Trophoblast cell (in vitro differentiated cells and primary cell): Measurements from ENCODE around the gene GNPDA1.
A peak's percentile ranks its signal among the peaks of the same experiment; 100 is the strongest.

Experiments used
- DNase-seq, 2 donors: peaks; one replicate each; pipeline ENCODE4 v3.0.0-alpha.2; 2016
- H2AFZ ChIP-seq: 2 replicates; pipeline ENCODE4 v1.6.1; 2013; ENCODE audit warnings: low read length, moderate library complexity, mild to moderate bottlenecking; ENCODE audit not compliant: insufficient read depth, poor library complexity
- H2AK5ac ChIP-seq: 2 replicates; pipeline ENCODE4 v1.6.1; 2013; ENCODE audit warnings: mild to moderate bottlenecking, low read length
- H2BK120ac ChIP-seq: 2 replicates; pipeline ENCODE4 v1.6.1; 2013; ENCODE audit warnings: low read length, mild to moderate bottlenecking, moderate library complexity; ENCODE audit not compliant: insufficient read depth, poor library complexity
- H2BK12ac ChIP-seq: 2 replicates; pipeline ENCODE4 v1.6.1; 2013; ENCODE audit warnings: mild to moderate bottlenecking, low read length, moderate library complexity
- H2BK5ac ChIP-seq: 2 replicates; pipeline ENCODE4 v1.6.1; 2013; ENCODE audit warnings: low read length, low read depth, moderate library complexity, mild to moderate bottlenecking; ENCODE audit not compliant: poor library complexity
- H3K14ac ChIP-seq: 2 replicates; pipeline ENCODE4 v1.6.1; 2013; ENCODE audit warnings: mild to moderate bottlenecking, low read length
- H3K18ac ChIP-seq: 2 replicates; pipeline ENCODE4 v1.6.1; 2013; ENCODE audit warnings: mild to moderate bottlenecking, low read length
- H3K23ac ChIP-seq: 2 replicates; pipeline ENCODE4 v1.6.1; 2013; ENCODE audit warnings: low read length
- H3K27ac ChIP-seq: 2 replicates; pipeline ENCODE4 v1.5.1; 2013; ENCODE audit warnings: low read depth, mild to moderate bottlenecking, inconsistent platforms, low read length, moderate library complexity
- H3K27me3 ChIP-seq: 2 replicates; pipeline ENCODE4 v1.6.1; 2013; ENCODE audit warnings: inconsistent platforms, mild to moderate bottlenecking, low read length, moderate library complexity; ENCODE audit not compliant: insufficient read depth
- H3K36me3 ChIP-seq, 2 experiments: 1 replicate in 1 of 2; 2 replicates in 1 of 2; pipeline ENCODE4 v1.6.1; 2013; ENCODE audit warnings: low read length in 2 of 2, mild to moderate bottlenecking in 2 of 2, moderate library complexity in 1 of 2; ENCODE audit not compliant: insufficient read depth in 2 of 2, control insufficient read depth in 1 of 2
- H3K4ac ChIP-seq: 2 replicates; pipeline ENCODE4 v1.6.1; 2013; ENCODE audit warnings: low read depth, mild to moderate bottlenecking, low read length, moderate library complexity
- H3K4me1 ChIP-seq, 2 experiments: 1 replicate in 1 of 2; 2 replicates in 1 of 2; pipeline ENCODE4 v1.6.1; 2013; ENCODE audit warnings: low read length in 2 of 2, mild to moderate bottlenecking in 2 of 2, moderate library complexity in 1 of 2; ENCODE audit not compliant: insufficient read depth in 2 of 2, control insufficient read depth in 1 of 2
- H3K4me2 ChIP-seq: 2 replicates; pipeline ENCODE4 v1.6.1; 2013; ENCODE audit warnings: inconsistent platforms, mild to moderate bottlenecking, low read length, moderate library complexity
- H3K4me3 ChIP-seq: 2 replicates; pipeline ENCODE4 v1.5.1; 2013; ENCODE audit warnings: mild to moderate bottlenecking, low read depth, low read length, inconsistent platforms
- H3K79me1 ChIP-seq: one replicate; pipeline ENCODE4 v1.6.1; 2013; ENCODE audit warnings: low read length
- H3K79me2 ChIP-seq: 2 replicates; pipeline ENCODE4 v1.6.1; 2013; ENCODE audit warnings: low read length, mild to moderate bottlenecking; ENCODE audit not compliant: control insufficient read depth, insufficient read depth, poor library complexity
- H3K9ac ChIP-seq: 2 replicates; pipeline ENCODE4 v1.6.1; 2013; ENCODE audit warnings: mild to moderate bottlenecking, low read length
- H3K9me3 ChIP-seq: 2 replicates; pipeline ENCODE4 v1.6.1; 2013; ENCODE audit warnings: low read depth, mild to moderate bottlenecking, control low read depth, inconsistent platforms, low read length; ENCODE audit not compliant: insufficient read depth
- H4K12ac ChIP-seq: 2 replicates; pipeline ENCODE4 v1.6.1; 2013; ENCODE audit warnings: low read depth, mild to moderate bottlenecking, low read length, moderate library complexity
- H4K8ac ChIP-seq: 2 replicates; pipeline ENCODE4 v1.6.1; 2013; ENCODE audit warnings: low read depth, mild to moderate bottlenecking, low read length, moderate library complexity
- H4K91ac ChIP-seq: one replicate; pipeline ENCODE4 v1.6.1; 2013; ENCODE audit warnings: low read depth, mild to moderate bottlenecking, low read length, moderate library complexity
- WGBS: extraction: QIAGEN DNeasy Blood & Tissue Kit; methylation state at CpG from one replicate; pipeline ENCODE4 v1.1.7; 2013; ENCODE audit warnings: missing lambda C conversion rate; ENCODE audit not compliant: insufficient read length, insufficient coverage; ENCODE audit errors: extremely low coverage; 5-methylcytosine and 5-hydroxymethylcytosine counted together

GNPDA1 gene

DNA sequence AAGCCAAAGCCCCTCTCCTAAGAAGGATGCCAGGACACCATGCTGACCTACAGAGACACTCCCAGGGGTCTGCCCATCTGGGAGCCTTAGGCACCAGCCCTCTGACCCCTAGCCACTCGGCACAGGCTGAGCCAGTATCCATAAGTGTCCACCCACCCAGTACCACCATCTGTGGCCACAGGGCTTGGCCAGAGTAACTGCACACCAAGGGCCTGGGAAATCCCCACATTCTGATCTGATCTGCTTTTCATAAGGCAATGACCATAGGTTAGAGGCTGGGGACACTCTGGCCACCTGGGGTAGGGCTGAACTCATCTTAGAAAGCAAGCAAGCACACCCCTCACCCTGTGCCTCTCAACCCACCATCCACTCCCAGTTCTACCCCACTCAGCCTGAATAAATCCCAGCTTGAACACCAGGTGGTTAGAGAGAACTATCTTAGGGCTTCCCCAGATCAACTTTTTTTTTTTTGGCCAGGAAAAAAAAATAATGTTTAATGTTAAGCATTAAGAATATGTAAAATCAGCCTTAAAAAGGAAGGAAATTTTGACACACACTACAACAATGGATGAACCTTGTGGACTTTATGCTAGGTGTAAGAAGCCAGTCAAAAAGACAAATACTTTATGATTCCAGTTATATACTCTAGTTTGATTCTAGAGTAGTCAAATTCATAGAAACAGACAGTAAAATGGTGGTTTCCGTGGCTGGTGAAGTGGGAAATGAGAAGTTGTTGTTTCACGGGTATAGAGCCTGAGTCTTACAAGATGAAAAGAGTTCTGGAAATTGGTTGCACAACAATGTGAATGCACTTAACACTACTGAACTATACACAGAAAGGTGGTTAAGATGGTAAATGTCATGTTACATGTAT, 6.2 kb downstream of the GNPDA1 start:
- Histone ChIP-seq H4K8ac (no peak overlapping the region), H3K18ac (no peak overlapping the region), H3K9me3 (no peaks in the 10 kb centered on the region), H3K27ac (no peak overlapping the region), H4K12ac (no peak overlapping the region), H3K14ac (no peak overlapping the region), H3K4ac (no peak overlapping the region), H4K91ac (no peak overlapping the region), H2AFZ (no peak overlapping the region), H2BK5ac (no peak overlapping the region), H3K79me1 (no peaks in the 10 kb centered on the region), H3K27me3 (no peaks in the 10 kb centered on the region), H3K4me1 (no peaks in the 10 kb centered on the region), H3K9ac (no peak overlapping the region), H3K23ac (no peak overlapping the region), H2BK120ac (no peak overlapping the region), H3K4me2 (no peak overlapping the region), H3K79me2 (no peaks in the 10 kb centered on the region), H3K4me3 (no peak overlapping the region), H2BK12ac (no peak overlapping the region), H3K36me3 (peaks cover 17 to 37% of the 10 kb centered on the region in 2 experiments), H2AK5ac (no peak overlapping the region)
- WGBS: no CpG with 5 or more reads among the region's 3 CpGs
- peak in 1 of 2 donors; percentile 17 for DNase-seq

DNA sequence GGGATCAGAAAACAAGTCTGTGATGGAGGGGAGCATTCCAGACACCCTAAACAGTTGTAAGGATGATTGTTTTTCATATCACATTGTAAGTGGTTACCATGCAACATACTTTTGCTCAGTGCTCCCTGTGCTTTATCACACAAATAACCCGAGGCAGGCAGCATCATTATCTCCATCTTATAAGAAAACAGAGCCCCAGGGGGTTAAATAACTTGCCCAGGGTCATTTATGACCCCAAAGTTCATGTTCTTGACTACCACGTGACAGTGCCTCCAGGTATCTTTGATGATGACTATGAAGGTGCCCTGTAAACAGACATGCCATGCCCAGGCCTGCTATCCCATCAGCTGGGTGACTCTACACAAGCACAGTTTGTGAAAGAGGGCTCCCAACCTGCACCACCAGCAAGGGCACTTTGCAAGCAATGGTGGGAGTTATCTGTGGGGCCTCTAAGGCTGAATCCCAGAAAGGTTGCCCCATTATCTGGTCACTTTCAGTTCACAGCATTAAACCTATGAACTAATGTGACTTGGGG, 9.5 kb downstream of the GNPDA1 start:
- Histone ChIP-seq H3K18ac (no peak overlapping the region), H2BK12ac (no peak overlapping the region), H3K4ac (no peak overlapping the region), H3K23ac (no peak overlapping the region), H4K8ac (no peak overlapping the region), H3K14ac (no peak overlapping the region), H3K79me1 (no peaks in the 10 kb centered on the region), H2BK5ac (no peak overlapping the region), H2AK5ac (no peak overlapping the region), H3K9ac (no peak overlapping the region), H3K4me2 (no peak overlapping the region), H2BK120ac (no peak overlapping the region), H4K91ac (no peak overlapping the region), H3K9me3 (no peaks in the 10 kb centered on the region), H3K36me3 (peaks cover 20 to 46% of the 10 kb centered on the region in 2 experiments), H4K12ac (no peak overlapping the region), H3K4me3 (no peak overlapping the region), H3K27me3 (no peaks in the 10 kb centered on the region), H3K4me1 (no peaks in the 10 kb centered on the region), H3K27ac (no peak overlapping the region), H2AFZ (no peak overlapping the region), H3K79me2 (no peaks in the 10 kb centered on the region)
- peak; percentile 57 to 70 for DNase-seq
- no CpG with 5 or more reads among the region's 2 CpGs for WGBS

DNA sequence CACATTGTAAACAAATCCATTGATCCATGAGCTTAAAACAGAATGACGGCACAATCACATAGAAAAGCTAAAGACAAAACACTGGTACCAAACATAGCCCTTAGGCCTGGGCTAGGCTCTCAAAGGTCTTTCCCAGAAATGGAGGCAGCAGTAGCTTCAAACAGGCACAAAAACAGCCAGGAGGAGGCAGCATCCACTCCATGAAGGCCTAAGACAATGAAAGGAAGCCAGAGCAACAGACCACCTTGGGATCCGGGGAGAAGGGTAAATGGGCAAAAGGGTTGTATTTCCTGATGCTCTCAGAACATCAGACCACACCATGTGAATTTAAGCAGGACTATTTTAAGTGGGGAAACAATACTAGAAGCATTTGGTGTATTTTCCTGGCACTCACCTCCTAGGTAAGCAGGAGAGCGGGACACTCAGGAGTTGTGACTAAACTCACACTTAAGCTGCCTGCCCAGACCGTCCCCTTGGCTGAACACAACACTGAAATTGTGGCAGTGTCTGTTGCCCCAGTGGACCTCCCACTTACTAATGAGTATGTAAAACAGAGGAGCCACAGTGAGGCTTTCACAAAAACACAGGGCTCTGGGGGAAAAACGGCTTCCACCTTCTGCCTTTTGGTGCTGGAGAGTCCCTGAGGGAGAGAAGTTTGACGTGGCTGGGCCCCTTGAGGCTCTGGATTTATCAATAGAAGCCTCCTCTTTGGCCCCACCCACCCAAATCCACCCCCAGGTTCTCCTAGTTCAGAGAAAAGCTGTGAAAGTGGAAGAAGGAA, 11.9 kb downstream of the GNPDA1 start:
- no peaks in the 10 kb centered on the region for H3K9me3 ChIP-seq
- no peaks in the 10 kb centered on the region for H3K79me1 ChIP-seq
- H2BK120ac ChIP-seq: no peak overlapping the region
- DNase-seq: peak in 1 of 2 donors; percentile 32
- H2AK5ac ChIP-seq: no peak overlapping the region
- no peaks in the 10 kb centered on the region for H3K79me2 ChIP-seq
- H3K14ac ChIP-seq: no peak overlapping the region
- no peak overlapping the region for H3K4me3 ChIP-seq
- no peak overlapping the region for H3K18ac ChIP-seq
- H3K27ac ChIP-seq: no peak overlapping the region
- no peak overlapping the region for H4K12ac ChIP-seq
- H4K91ac ChIP-seq: no peak overlapping the region
- H3K23ac ChIP-seq: no peak overlapping the region
- H3K9ac ChIP-seq: no peak overlapping the region
- H2BK12ac ChIP-seq: no peak overlapping the region
- H2BK5ac ChIP-seq: no peak overlapping the region
- H3K4ac ChIP-seq: no peak overlapping the region
- no CpG with 5 or more reads among the region's 6 CpGs for WGBS
- no peaks in the 10 kb centered on the region for H3K27me3 ChIP-seq
- no peak overlapping the region for H4K8ac ChIP-seq
- peaks cover 14 to 35% of the 10 kb centered on the region in 2 experiments for H3K36me3 ChIP-seq
- H3K4me2 ChIP-seq: no peak overlapping the region
- H3K4me1 ChIP-seq: no peaks in the 10 kb centered on the region
- H2AFZ ChIP-seq: no peak overlapping the region

DNA sequence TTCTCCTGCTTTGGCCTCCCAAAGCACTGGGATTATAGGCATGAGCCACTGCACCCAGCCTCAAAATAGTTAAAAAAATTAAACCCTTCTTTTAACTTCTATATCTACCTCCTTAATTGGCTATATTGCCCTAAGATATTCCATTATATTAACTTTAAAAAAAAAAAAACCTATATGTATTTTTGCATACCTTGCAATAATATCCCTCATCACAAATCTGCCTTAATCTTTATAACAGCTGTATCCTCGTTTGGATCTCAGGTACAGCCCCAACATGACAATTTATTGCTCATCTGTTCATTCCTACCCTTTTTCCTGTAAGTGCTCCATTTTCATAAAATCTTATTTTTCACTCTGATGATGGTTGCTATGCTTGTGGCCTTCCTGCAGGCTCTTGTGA, 12.7 kb downstream of the GNPDA1 start:
- no peak overlapping the region for H3K27ac ChIP-seq
- H4K91ac ChIP-seq: no peak overlapping the region
- no peak overlapping the region for H3K9ac ChIP-seq
- no CpG with 5 or more reads among the region's 1 CpG for WGBS
- H2BK12ac ChIP-seq: no peak overlapping the region
- no peak overlapping the region for H2AK5ac ChIP-seq
- no peak overlapping the region for H3K4me2 ChIP-seq
- no peak for DNase-seq
- no peaks in the 10 kb centered on the region for H3K79me2 ChIP-seq
- H3K4ac ChIP-seq: no peak overlapping the region
- H2BK120ac ChIP-seq: no peak overlapping the region
- H3K79me1 ChIP-seq: no peaks in the 10 kb centered on the region
- no peak overlapping the region for H3K14ac ChIP-seq
- H3K4me1 ChIP-seq: no peaks in the 10 kb centered on the region
- no peak overlapping the region for H4K12ac ChIP-seq
- H2AFZ ChIP-seq: no peak overlapping the region
- H3K9me3 ChIP-seq: no peaks in the 10 kb centered on the region
- no peak overlapping the region for H3K18ac ChIP-seq
- no peak overlapping the region for H4K8ac ChIP-seq
- no peak overlapping the region for H3K4me3 ChIP-seq
- H2BK5ac ChIP-seq: no peak overlapping the region
- H3K23ac ChIP-seq: no peak overlapping the region
- peaks cover 13 to 30% of the 10 kb centered on the region in 2 experiments for H3K36me3 ChIP-seq
- H3K27me3 ChIP-seq: no peaks in the 10 kb centered on the region
